Measurements from ENCODE around the gene CFAP20. TPM values are rescaled to one million over a fixed set of nuclear protein-coding genes. Genes with fewer than 3 reads are reported as not detected.

Gene CFAP20
- polyA plus RNA-seq, 3 donors: 17.3 to 24.0 (median 18.8) TPM

- Mint-ChIP-seq H3K27me3 (ENCODE audit: low read depth in 3 of 3) (peaks cover 0 to 4% (median 0%) of the 10 kb centered on the region in 3 donors), H3K27ac (no peak overlapping the region), H3K9me3 (no peaks in the 10 kb centered on the region), H3K4me1 (no peaks in the 10 kb centered on the region), H3K36me3 (peaks cover 22 to 23% of the 10 kb centered on the region in 2 donors), H3K4me3 (no peak overlapping the region)
- no peaks in the 10 kb centered on the region for H3K9me3 ChIP-seq (replicated peaks in 1 of 2; ENCODE audit: control insufficient read depth in 1 of 2, insufficient read depth in 1 of 2, low read length in 2 of 2)
- no peak for TF ChIP-seq CTCF (IDR thresholded peaks at IDR 0.05)
- H3K4me3 ChIP-seq (replicated peaks in 1 of 3; ENCODE audit: low read depth in 2 of 3, low read length in 3 of 3): no peak overlapping the region
- H3K79me2 ChIP-seq (ENCODE audit: insufficient read depth, low read length): no peaks in the 10 kb centered on the region
- no peaks in the 10 kb centered on the region for H4K20me1 ChIP-seq (ENCODE audit: insufficient read depth, low read length)
- no peak overlapping the region for H3K9ac ChIP-seq (ENCODE audit: insufficient read depth, low read length, poor library complexity, severe bottlenecking)
- H2AFZ ChIP-seq (ENCODE audit: insufficient read depth, low read depth, low read length, poor library complexity, severe bottlenecking): no peak overlapping the region
- no peaks in the 10 kb centered on the region for H3K4me1 ChIP-seq (ENCODE audit: control insufficient read depth in 1 of 2, insufficient read depth in 2 of 2, low read length in 2 of 2)
- no peaks in the 10 kb centered on the region for H3K27me3 ChIP-seq (ENCODE audit: control insufficient read depth in 2 of 2, insufficient read depth in 2 of 2, low read length in 2 of 2)
- no peak overlapping the region for H3K27ac ChIP-seq (ENCODE audit: low read depth in 1 of 2, low read length in 2 of 2)
- no peak overlapping the region for H3K4me2 ChIP-seq (replicated peaks; ENCODE audit: extremely low read depth, low read length, poor library complexity, severe bottlenecking)
- DNase-seq: no peak
- H3K36me3 ChIP-seq (replicated peaks in 1 of 2; ENCODE audit: control insufficient read depth in 1 of 2, insufficient read depth in 2 of 2, low read length in 2 of 2): peaks cover 16 to 30% of the 10 kb centered on the region in 2 donors
- intact Hi-C loops (cut with micrococcal nuclease): loop anchor here in 1 of 2 donors (10.0 kb wide), 1 partner anchor 61 kb away; no protein-coding TSS in a partner anchor
- WGBS (ENCODE audit: insufficient coverage): no CpG with 5 or more reads among the region's 2 CpGs
Observed at GRCh38 chr16:58155839-58156238, 26.7 kb upstream of the CFAP20 start.

- Mint-ChIP-seq H3K27ac (no peak overlapping the region), H3K27me3 (ENCODE audit: low read depth in 3 of 3) (peaks cover 0 to 4% (median 0%) of the 10 kb centered on the region in 3 donors), H3K4me3 (no peak overlapping the region), H3K4me1 (no peaks in the 10 kb centered on the region), H3K36me3 (peaks cover 9% of the 10 kb centered on the region in 2 donors), H3K9me3 (no peaks in the 10 kb centered on the region)
- H3K4me2 ChIP-seq (replicated peaks; ENCODE audit: extremely low read depth, low read length, poor library complexity, severe bottlenecking): no peak overlapping the region
- no peak overlapping the region for H3K27ac ChIP-seq (ENCODE audit: low read depth in 1 of 2, low read length in 2 of 2)
- no peaks in the 10 kb centered on the region for H3K4me1 ChIP-seq (ENCODE audit: control insufficient read depth in 1 of 2, insufficient read depth in 2 of 2, low read length in 2 of 2)
- H4K20me1 ChIP-seq (ENCODE audit: insufficient read depth, low read length): no peaks in the 10 kb centered on the region
- no peaks in the 10 kb centered on the region for H3K79me2 ChIP-seq (ENCODE audit: insufficient read depth, low read length)
- no peak overlapping the region for H3K9ac ChIP-seq (ENCODE audit: insufficient read depth, low read length, poor library complexity, severe bottlenecking)
- no peaks in the 10 kb centered on the region for H3K9me3 ChIP-seq (replicated peaks in 1 of 2; ENCODE audit: control insufficient read depth in 1 of 2, insufficient read depth in 1 of 2, low read length in 2 of 2)
- whole genome bisulfite sequencing (ENCODE audit: insufficient coverage): 100% methylated on average over 2 of the region's 2 CpGs
- intact Hi-C loops (cut with micrococcal nuclease): loop anchor here in 1 of 2 donors (10.0 kb wide), 1 partner anchor 60 kb away; no protein-coding TSS in a partner anchor
- peaks cover 3 to 15% of the 10 kb centered on the region in 2 donors for H3K36me3 ChIP-seq (replicated peaks in 1 of 2; ENCODE audit: control insufficient read depth in 1 of 2, insufficient read depth in 2 of 2, low read length in 2 of 2)
- H2AFZ ChIP-seq (ENCODE audit: insufficient read depth, low read depth, low read length, poor library complexity, severe bottlenecking): no peak overlapping the region
- TF ChIP-seq CTCF (IDR thresholded peaks at IDR 0.05): no peak
- no peak for DNase-seq
- H3K27me3 ChIP-seq (ENCODE audit: control insufficient read depth in 2 of 2, insufficient read depth in 2 of 2, low read length in 2 of 2): no peaks in the 10 kb centered on the region
- no peak overlapping the region for H3K4me3 ChIP-seq (replicated peaks in 1 of 3; ENCODE audit: low read depth in 2 of 3, low read length in 3 of 3)
Observed at GRCh38 chr16:58154345-58154744, 25.2 kb upstream of the CFAP20 start.

All from CD14-positive monocyte (primary cell).